GM20431 (cell line): Measurements from ENCODE around the gene NPPB.

Source experiments
- in situ Hi-C: fragments of 300-500 bp; cut with MseI, MboI; formaldehyde crosslinking; loops from one replicate; pipeline ENCODE4 v1.15.0; 2020; ENCODE audit warnings: low sequenced_read_pairs; ENCODE audit not compliant: unreplicated experiment

NPPB gene

DNA sequence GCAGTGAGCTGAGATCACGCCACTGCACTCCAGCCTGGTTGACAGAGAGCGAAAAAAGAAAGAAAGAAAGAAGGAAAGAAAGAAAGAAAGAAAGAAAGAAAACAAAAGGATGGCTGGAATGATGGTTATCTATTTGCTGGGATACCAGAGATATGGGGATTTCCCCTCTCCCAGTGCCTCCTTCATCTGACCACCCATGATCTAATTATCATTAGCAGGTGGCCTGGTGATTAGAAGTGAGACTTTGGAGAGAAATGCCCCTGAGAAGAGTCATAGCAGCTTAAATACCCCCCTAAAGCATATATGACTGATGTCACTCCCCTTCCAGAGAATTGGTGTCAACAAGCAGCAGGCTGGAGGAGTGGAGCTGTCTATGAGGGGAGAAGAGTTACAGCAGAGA lies 1.3 kb upstream of the NPPB start:
- in situ Hi-C loops: no loop called here

DNA sequence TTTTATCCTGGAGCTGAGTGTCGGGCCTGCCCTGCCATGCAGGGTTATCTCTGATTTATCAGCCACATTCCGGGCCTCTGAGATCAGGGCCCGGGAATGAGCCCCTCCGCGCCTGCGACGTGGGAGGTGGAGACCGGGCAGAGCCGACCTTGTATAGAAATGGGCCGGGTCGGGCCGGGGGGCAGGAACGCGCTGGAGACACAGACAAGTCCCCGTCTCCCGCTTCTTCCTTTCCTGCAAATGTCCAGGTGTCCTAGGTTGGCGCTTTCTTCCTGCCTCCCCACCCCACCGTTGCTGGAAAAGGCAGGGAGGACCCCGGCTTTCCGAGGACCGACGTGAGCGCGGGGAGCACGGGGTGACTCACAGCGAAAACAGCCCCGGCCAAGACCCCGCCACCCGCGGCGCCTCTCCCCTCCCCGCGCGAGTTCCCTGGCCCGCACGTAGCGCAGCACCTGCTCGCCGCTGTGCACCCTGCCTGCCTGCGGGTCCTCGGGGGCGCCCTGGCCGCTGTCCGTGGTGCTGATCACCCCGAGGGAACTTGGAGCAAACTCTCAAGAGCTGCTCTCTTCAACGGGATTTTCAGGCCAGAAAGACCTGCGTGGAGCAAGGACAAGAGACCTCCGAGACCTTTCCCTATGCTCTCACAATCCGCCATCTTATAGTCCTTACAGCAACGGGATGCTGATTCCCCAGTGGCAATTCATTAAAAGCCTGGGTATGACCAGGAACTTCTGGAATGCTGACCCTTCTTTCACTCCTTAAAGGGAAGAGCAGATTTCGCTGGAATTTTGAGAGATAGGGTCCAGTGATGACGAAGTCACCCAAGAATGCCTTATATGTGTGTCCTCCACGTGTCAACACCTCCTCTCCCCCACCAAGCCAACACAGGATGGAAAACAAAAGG lies 475 bp upstream of the NPPB start:
- in situ Hi-C loops: no loop called here

DNA sequence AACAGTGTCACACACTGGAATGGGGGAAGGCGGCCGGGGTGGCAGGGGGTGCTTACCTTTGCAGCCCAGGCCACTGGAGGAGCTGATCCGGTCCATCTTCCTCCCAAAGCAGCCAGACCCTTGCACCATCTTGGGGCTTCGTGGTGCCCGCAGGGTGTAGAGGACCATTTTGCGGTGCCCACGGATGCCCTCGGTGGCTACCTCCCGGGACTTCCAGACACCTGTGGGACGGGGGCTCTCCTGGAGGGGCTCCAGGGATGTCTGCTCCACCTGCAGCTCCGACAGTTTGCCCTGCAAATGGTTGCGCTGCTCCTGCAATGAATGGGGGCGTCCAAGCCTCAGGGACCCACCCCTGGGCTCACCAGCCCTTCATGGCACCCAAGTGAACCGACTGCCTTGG lies 587 bp downstream of the NPPB start:
- in situ Hi-C loops: no loop called here

DNA sequence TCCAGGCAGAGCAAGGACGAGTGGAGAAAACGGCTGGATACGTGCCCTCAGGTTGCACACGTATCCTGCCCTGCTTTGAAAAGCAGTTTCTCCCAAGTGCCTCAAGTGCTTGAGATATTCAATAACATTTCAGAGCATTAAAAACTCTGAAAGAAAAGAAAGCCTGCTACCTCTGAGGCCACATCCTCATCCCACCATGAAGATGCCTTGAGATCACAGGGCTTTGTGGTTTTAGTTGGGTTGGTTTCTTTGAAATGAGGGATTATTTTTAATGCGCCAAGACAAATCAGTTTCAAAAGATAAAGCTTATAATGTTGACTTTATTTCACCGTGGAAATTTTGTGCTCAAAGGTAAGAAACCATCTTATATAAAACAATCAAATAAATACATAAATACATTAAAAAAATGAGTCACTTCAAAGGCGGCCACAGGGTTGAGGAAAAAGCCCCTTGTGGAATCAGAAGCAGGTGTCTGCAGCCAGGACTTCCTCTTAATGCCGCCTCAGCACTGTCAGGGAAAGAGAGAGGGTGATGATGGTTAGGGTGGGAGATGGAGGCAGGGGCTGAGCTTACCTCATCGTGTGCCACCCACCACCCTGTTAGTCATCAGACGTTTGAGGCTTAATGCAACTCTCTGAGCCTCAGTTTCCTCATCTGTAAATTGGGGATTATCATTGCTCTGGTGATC lies 1.4 kb downstream of the NPPB start:
- in situ Hi-C loops: no loop called here

DNA sequence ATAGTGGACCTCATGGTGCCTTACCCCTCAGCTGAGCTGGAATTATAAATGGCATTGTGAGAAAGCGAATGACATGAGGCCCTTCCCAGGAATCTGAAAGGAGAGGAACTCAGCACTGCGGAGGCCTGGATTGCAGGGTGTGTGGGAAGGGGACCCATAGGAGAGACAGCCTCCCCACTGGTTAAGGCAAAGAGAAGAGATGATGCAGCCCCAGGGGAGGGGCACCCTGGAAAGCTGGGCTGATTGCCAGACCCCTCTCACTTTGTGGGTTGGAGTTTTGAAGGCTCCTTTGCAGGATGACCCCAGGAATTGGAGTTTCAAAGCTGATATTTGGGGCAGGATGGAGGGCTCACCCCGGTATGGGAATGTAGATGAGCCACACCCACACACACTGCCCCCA lies 2.0 kb downstream of the NPPB start:
- in situ Hi-C loops: no loop called here

DNA sequence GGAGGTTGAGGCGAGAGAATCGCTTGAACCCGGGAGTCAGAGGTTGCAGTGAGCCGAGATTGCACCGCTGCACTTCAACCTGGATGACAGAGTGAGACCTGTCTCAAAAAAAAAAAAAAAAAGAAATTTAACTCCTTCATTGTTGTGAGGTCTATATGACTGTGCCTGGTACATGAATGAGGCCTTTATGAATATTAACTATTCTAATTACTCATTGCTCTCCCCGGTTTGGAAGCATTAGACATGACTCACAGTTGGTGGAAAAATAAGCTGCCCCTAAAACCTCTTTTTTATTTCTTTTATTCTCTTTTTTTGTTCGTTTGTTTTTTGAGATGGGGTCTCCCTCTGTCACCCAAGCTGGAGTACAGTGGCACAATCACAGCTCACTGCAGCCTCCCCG lies 3.3 kb downstream of the NPPB start:
- in situ Hi-C loops: no loop called here

DNA sequence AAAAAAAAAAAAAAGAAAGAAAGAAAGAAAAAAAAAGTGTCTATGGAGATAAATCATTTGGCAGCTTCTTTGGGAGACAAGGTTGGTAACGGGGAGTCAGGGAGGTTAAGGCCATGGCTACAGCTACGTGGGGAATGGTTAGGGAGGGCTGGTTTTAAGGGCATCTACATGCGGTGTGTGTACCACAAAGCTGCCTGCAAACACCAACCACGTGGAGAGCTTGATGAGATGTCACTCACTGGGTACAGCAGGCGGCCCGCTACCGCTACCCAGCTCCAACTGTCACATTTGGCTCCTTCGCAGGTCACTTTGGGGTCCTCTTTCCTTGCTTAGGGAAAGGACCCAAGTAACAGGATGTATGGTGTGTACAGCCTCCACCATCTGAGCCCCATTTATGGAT lies 4.2 kb downstream of the NPPB start:
- in situ Hi-C loops: no loop called here

DNA sequence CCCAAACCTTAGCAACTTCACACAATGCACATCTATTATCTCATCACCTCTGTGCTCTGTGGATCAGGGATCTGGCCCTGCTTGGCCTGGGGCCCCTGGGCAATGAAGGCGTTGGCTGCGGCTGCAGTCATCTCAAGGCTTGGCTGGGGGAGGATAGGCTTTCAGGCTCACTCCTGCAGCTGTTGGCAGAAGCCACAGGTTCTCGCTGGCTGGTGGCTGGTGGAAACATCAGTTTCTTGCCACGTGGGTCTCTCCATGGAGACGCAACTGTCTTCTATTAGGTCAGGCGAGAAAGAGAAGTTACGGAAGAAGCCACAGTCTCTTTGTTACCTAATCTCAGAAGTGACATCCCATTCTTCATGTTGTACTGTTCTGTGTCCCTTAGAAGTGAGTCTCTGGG lies 7.6 kb downstream of the NPPB start:
- in situ Hi-C loops: no loop called here

DNA sequence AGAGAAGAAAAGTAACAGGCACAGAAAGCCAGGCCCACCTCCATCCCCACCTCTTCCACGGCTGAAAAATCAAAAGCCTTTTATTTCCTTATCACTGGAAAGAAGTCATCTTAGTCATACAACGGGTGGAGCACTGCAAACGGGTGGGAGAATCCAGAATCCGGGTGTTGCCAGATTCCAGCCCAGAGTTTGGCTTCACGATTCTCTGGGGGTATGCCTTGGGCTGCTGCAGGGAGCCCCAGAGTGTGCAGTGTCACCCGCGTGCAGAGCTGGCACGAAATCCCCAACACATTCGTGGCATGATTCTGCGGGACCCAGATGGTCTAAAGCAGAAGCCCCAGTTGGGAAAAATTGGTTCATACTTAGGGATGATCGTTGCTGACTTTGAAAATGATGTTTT lies 8.6 kb downstream of the NPPB start:
- in situ Hi-C loops: no loop called here

DNA sequence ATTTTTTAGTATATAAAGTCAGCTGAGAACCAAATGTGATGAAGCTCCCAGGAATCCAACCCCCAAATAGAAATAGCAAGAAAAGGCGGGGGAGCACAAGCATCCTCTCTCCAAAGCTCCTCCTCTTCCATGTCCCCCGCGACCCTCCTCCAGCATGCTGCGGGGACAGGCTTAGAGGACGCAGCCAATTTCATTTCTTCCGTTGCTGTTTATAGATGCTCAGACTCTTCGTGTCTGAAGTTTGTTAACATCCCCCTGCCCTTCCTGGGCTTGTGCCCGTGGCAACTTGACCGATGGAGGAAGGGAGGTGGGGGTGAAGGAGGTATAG lies 10.4 kb downstream of the NPPB start:
- in situ Hi-C loops: loop anchor here (10.0 kb wide), 1 partner anchor 46 kb away; no protein-coding TSS in a partner anchor

DNA sequence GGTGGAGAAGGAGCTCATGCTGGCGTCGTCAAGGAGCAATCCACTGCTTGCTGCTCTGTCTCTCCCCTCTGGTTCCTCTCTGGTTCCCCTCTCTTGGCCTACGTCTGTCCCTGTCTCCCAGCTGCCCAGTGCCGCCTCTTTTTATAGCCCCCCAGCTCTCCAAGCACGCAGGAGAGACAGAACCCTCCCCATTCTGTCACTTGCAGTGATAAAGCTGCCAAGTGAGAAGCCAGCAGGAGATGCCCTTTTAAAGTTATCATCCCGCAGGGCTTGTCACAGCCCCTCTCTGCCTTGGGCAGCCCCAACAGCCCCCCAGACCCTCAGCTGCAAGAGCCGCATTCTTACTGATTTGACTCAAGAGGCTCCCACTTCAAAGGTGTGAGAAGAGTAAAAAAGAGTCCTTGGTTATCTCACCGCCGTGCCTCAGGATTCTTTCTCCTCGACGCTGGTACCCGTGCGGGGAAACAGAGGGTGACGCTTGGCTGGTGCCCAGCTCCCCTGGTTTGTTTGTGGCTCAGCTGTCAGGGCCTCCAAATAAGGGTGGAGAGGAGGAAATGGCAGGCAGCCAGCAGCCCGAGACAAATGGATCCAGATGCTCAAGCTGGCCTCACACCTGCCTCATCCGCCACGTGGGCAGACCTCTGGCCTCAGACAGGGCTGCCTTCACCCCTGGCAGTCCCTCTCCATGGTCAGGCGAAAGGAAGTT lies 10.9 kb downstream of the NPPB start, which contains the start of gene NPPA:
TSS of gene NPPA (minus strand) at position 117 of the 706 bp plus-strand sequence. CDS start at position 18, 99 bp downstream.
- in situ Hi-C loops: loop anchor here (10.0 kb wide), 1 partner anchor 47 kb away; no protein-coding TSS in a partner anchor

DNA sequence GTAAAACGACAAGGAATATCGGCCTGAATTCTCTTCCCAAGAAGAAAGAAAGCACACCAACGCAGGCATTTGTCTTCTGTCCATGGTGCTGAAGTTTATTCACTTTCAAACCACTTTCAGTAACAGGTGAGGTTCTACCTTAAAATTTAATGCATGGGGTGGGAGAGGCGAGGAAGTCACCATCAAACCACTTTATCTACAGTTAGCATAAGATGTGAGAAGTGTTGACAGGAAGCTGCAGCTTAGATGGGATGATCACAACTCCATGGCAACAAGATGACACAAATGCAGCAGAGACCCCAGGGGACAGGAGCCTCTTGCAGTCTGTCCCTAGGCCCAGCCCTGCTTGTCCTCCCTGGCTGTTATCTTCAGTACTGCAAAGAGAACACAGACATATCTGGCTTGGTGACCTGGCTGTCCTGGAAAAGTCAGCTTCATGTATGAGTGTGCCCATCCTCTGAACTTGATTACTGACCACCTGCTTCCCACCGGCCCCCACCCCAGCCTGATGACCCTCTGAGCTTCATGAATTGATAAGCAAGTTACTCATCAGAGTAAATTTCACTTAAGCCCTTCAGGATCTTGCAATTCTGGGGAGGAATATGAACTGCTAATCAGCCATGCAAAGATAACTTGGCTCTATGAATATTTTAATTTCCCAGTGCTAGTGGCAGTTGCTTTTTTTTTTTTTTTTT lies 13.0 kb downstream of the NPPB start:
- in situ Hi-C loops: loop anchor here (10.0 kb wide), 1 partner anchor 49 kb away; no protein-coding TSS in a partner anchor

DNA sequence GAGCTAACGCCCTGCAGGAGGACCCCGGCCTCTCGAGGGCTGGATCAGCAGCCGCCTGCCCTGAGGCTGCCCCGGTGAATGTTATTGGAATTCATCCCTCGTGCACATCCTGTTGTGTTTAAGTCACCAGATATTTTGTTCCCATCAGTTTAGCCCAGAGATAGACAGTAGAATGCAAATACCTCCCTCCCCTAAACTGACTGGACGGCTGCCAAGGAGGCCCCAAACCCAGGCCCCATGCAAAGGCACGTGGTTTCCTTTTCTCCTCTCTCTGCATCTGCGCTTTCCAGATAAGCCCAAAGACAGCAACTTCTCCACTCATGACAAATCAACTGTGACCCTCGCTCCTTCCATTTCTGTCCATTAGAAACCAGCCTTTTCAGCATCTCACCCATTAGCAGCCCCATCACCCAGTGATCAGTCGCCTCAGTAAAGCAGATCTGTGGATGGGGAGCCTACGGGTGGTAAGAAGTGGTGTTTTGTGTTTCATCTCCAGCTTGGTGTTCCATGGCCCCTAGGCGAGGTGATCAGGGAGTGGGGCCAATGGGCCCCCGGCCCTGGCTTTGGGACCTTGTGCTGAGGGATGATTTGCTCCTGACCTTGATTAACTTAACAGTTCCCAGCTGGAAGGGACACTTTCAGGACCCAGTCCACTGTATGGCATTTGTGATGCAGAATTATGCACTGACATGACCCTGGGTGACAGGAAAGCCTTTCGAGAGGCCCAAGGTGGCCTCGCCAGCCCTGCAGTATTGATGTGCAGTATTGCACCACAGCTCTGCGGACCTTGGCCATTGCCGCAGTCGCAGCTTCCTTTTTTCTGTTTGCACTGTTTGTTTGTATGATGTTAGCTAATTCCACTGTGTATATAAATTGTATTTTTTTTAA lies 16.3 kb downstream of the NPPB start:
- in situ Hi-C loops: loop anchor here (10.0 kb wide), 1 partner anchor 52 kb away; no protein-coding TSS in a partner anchor

DNA sequence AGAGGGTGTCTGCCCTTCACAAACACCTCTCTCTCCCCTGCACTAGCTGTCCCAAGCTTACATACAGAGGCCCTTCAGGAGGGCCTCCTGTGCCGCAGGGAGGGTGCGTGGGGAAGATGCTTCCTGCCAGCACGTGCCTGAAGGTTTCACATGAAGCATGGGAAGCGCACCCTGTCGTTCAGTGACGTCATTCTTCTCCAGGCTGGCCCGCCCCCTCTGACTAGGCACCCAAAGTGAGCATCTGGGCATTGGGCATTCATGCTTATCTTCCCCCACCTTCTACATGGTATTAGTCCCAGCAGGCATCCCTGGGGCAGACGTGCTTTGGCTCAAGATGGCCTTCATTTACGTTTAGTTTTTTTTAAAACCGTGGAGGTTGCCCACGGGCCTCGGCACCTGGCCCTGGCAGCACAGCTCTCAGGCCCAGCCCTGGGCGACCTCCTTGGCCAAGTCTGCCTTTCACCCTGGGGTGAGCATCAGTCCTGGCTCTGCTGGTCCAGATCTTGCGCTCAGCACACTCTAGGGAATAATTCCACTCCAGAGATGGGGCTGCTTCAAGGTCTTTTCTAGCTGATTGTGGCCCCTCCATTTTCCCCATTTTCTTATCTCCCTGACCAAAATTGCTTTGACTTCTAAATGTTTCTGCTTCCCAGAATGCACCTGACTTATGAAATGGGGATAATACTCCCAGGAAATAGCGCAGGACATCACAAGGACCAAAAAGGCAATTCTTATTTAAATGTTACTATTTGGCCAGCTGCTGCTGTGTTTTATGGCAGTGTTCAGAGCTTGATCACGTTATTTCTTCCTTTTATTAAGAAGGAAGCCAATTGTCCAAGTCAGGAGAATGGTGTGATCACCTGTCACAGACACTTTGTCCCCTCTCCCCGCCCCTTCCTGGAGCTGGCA lies 17.2 kb downstream of the NPPB start:
- in situ Hi-C loops: loop anchor here (10.0 kb wide), 1 partner anchor 53 kb away; no protein-coding TSS in a partner anchor

DNA sequence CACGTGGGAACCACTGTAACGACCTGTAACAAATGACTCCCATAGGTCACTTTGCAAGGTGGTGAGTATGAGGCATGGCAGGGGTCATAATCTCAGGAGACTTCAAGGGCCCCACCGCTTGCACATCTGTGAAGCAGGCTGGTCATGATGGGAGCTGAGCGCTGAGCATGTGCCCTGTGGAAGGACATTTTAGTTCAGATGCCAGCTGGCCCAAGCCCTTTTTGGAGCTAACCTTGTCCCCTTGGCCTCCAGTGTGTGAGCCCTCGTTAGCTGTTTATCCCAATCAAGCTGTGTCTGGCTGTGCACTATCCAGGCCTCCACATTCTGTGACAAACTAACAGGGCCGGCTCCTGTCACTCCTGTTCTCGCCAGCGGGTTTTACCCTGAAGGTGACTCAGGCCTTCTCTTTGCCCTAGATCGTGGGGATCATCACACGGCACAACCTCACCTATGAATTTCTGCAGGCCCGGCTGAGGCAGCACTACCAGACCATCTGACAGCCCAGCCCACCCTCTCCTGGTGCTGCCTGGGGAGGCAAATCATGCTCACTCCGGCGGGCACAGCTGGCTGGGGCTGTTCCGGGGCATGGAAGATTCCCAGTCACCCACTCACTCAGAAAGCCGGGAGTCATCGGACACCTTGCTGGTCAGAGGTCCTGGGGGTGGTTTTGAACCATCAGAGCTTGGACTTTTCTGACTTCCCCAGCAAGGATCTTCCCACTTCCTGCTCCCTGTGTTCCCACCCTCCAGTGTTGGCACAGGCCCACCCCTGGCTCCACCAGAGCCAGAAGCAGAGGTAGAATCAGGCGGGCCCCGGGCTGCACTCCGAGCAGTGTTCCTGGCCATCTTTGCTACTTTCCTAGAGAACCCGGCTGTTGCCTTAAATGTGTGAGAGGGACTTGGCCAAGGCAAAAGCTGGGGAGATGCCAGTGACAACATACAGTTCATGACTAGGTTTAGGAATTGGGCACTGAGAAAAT lies 18.7 kb downstream of the NPPB start:
- in situ Hi-C loops: loop anchor here (10.0 kb wide), 1 partner anchor 55 kb away; no protein-coding TSS in a partner anchor

DNA sequence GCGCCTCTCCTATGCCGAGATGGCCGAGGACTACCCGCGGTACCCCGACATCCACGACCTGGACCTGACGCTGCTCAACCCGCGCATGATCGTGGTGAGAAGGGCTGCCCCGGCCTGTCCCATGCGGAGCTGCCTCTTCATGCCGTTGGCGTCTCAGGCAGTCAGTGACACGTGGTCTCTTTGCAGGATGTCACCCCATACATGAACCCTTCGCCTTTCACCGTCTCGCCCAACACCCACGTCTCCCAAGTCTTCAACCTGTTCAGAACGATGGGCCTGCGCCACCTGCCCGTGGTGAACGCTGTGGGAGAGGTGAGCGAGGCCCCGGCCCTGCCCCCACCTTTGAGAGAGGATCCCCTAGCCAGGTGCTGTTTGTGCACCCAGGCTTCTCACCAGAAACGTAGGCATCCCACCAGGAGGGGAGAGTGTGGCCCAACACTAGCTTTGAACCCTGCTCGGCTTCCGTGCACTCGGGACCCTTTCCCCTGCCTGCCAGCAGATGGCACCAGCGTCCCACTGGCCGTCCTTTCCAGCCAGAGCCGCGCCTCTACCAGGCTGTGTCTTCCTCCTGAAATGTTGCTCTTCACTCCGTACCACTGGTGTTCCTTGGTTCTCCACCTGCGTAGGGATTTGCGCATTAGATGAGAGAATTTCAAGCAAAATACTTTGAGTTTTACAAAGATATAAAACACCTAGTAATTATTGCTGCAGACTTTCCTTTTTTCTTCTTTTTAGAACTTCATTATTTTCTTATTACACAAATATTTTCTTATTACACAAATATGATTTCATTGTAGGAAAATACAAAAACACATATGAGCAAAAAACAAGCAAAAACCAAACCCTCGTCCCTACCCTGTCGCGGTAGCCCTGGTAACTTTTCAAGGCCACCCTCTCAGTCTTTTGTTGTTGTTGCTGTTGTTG lies 20.1 kb downstream of the NPPB start:
- in situ Hi-C loops: no loop called here
